SK-N-SH (cell line): Measurements from ENCODE around the gene HAND1. TPM values are rescaled to one million over a fixed set of nuclear protein-coding genes. Genes with fewer than 3 reads are reported as not detected.
A peak's percentile ranks its signal among the peaks of the same experiment; 100 is the strongest.

Experiments
- CTCF ChIA-PET: fragments of 300-600, 350-600 bp; formaldehyde crosslinking; extraction: SDS; loops from one replicate; lab custom pipeline; 2021; lab: Yijun Ruan, JAX
- POLR2A ChIA-PET: fragments of 350-600 bp; sonication (Branson Sonifier 250); formaldehyde crosslinking; extraction: SDS; loops from one replicate; lab custom pipeline; 2020; ENCODE audit warnings: antibody characterized with exemption, inconsistent platforms; lab: Yijun Ruan, JAX
- DNase-seq: peaks from one replicate; pipeline ENCODE4 v3.0.0; 2012
- H2AFZ ChIP-seq: fragments of 200-600 bp; sonication (generic); 2 replicates; pipeline ENCODE4 v1.8.1; 2016; ENCODE audit warnings: antibody characterized with exemption, mild to moderate bottlenecking, low read depth
- H3F3A ChIP-seq: fragments of 200-600 bp; sonication (generic); replicated peaks from 2 replicates; pipeline ENCODE3; 2016; ENCODE audit warnings: antibody characterized with exemption, mild to moderate bottlenecking; ENCODE audit not compliant: insufficient read depth
- H3K27ac ChIP-seq, 2 experiments: fragments of 200-500 bp in 1 of 2; fragments of 200-600 bp in 1 of 2; sonication (Bioruptor generic) in 1 of 2; sonication (generic), shearing (Covaris generic) in 1 of 2; 2 replicates each; pipeline versions ENCODE4 v1.5.1 to v1.6.1; 2014 to 2016; ENCODE audit warnings: low read depth in 2 of 2, inconsistent platforms in 1 of 2, low read length in 1 of 2, mild to moderate bottlenecking in 1 of 2, mixed read lengths in 1 of 2
- H3K27me3 ChIP-seq: fragments of 200-600 bp; sonication (generic), shearing (Covaris generic); 2 replicates; pipeline ENCODE4 v1.6.1; 2016; ENCODE audit warnings: mixed run types; ENCODE audit not compliant: insufficient read depth
- H3K36me3 ChIP-seq, 2 experiments: fragments of 200-500 bp in 1 of 2; fragments of 200-600 bp in 1 of 2; sonication (Bioruptor generic) in 1 of 2; sonication (generic) in 1 of 2; replicated peaks in 1 of 2; 2 replicates each; pipeline versions ENCODE3 to v1.5.1; 2014 to 2016; ENCODE audit warnings: low read length in 1 of 2, mild to moderate bottlenecking in 1 of 2; ENCODE audit not compliant: insufficient read depth in 2 of 2, control insufficient read depth in 1 of 2
- H3K4me1 ChIP-seq, 2 experiments: fragments of 200-500 bp in 1 of 2; fragments of 200-600 bp in 1 of 2; sonication (Bioruptor generic) in 1 of 2; sonication (generic), shearing (Covaris generic) in 1 of 2; 2 replicates each; pipeline versions ENCODE4 v1.5.1 to v1.6.1; 2014 to 2016; ENCODE audit warnings: low read depth in 1 of 2, low read length in 1 of 2, mixed run types in 1 of 2; ENCODE audit not compliant: insufficient read depth in 2 of 2, control insufficient read depth in 1 of 2
- H3K4me2 ChIP-seq: fragments of 200-600 bp; sonication (generic), shearing (Covaris generic); 2 replicates; pipeline ENCODE4 v1.6.1; 2017; ENCODE audit warnings: mixed run types
- H3K4me3 ChIP-seq, 2 experiments: fragments of 200-500 bp in 1 of 2; fragments of 200-600 bp in 1 of 2; sonication (Bioruptor generic) in 1 of 2; sonication (generic), shearing (Covaris generic) in 1 of 2; 2 replicates each; pipeline versions ENCODE4 v1.5.1 to v1.8.1; 2014 to 2016; ENCODE audit warnings: low read depth in 2 of 2, inconsistent platforms in 1 of 2, low read length in 1 of 2, mild to moderate bottlenecking in 1 of 2, mixed read lengths in 1 of 2, moderate library complexity in 1 of 2
- H3K79me2 ChIP-seq: fragments of 200-600 bp; sonication (generic); 2 replicates; pipeline ENCODE4 v1.8.1; 2017; ENCODE audit warnings: mild to moderate bottlenecking; ENCODE audit not compliant: insufficient read depth
- H3K9ac ChIP-seq: fragments of 200-600 bp; sonication (generic); 2 replicates; pipeline ENCODE4 v1.6.1; 2017; ENCODE audit warnings: mixed run types
- H3K9me2 ChIP-seq: fragments of 200-600 bp; sonication (generic); 2 replicates; pipeline ENCODE4 v1.6.1; 2017; ENCODE audit warnings: mixed run types
- H3K9me3 ChIP-seq: fragments of 200-600 bp; sonication (generic); 2 replicates; pipeline ENCODE4 v1.6.1; 2017; ENCODE audit warnings: mixed run types, mild to moderate bottlenecking, moderate library complexity
- H4K20me1 ChIP-seq: fragments of 200-600 bp; sonication (generic); 2 replicates; pipeline ENCODE4 v1.6.1; 2017; ENCODE audit warnings: mild to moderate bottlenecking, mixed run types; ENCODE audit not compliant: insufficient read depth
- CHD2 ChIP-seq: fragments of 150-350 bp; IDR thresholded peaks from 2 replicates; pipeline ENCODE4 v1.6.1; 2018; ENCODE audit warnings: low read length; ENCODE audit not compliant: partially characterized antibody
- EZH2phosphoT487 ChIP-seq: fragments of 200-600 bp; sonication (generic); IDR thresholded peaks from 2 replicates; pipeline ENCODE4 v1.6.1; 2017; ENCODE audit warnings: low read depth, mixed run types, mild to moderate bottlenecking, antibody characterized with exemption, moderate library complexity, borderline replicate concordance
- FOSL2 ChIP-seq: IDR thresholded peaks from 2 replicates; pipeline ENCODE4 v1.4.0; 2012; ENCODE audit warnings: low read depth, mild to moderate bottlenecking, moderate library complexity, borderline replicate concordance
- FOXM1 ChIP-seq: IDR thresholded peaks from 2 replicates; pipeline ENCODE4 v1.4.0; 2012; ENCODE audit warnings: low read depth, mild to moderate bottlenecking
- GABPA ChIP-seq: IDR thresholded peaks from 2 replicates; pipeline ENCODE4 v1.4.0; 2012; ENCODE audit warnings: low read depth, mild to moderate bottlenecking
- JUND ChIP-seq: IDR thresholded peaks from 2 replicates; pipeline ENCODE4 v1.4.0; 2012
- MAX ChIP-seq: IDR thresholded peaks from 2 replicates; pipeline ENCODE4 v1.4.0; 2012; ENCODE audit warnings: low read depth
- MXI1 ChIP-seq: IDR thresholded peaks from 2 replicates; pipeline ENCODE4 v1.6.1; 2012; ENCODE audit warnings: mild to moderate bottlenecking, low read depth, low read length, improper control_type of control experiment
- NFIC ChIP-seq: IDR thresholded peaks from 2 replicates; pipeline ENCODE4 v1.4.0; 2012; ENCODE audit warnings: borderline replicate concordance
- NRF1 ChIP-seq: IDR thresholded peaks from 2 replicates; pipeline ENCODE4 v1.6.1; 2012; ENCODE audit warnings: low read depth, mild to moderate bottlenecking, low read length
- PBX3 ChIP-seq: IDR thresholded peaks from 2 replicates; pipeline ENCODE4; 2012
- POLR2AphosphoS5 ChIP-seq: IDR thresholded peaks from 2 replicates; pipeline ENCODE4 v1.6.1; 2012; ENCODE audit warnings: low read depth, low read length
- RXRA ChIP-seq: IDR thresholded peaks from 2 replicates; pipeline ENCODE4 v1.4.0; 2012; ENCODE audit warnings: low read depth, mild to moderate bottlenecking, borderline replicate concordance
- SMC3 ChIP-seq: IDR thresholded peaks from 2 replicates; pipeline ENCODE4 v1.6.1; 2012; ENCODE audit warnings: low read depth, low read length, improper control_type of control experiment
- TAF1 ChIP-seq: IDR thresholded peaks from 2 replicates; pipeline ENCODE4 v1.6.1; 2012; ENCODE audit warnings: low read depth, mild to moderate bottlenecking, low read length, moderate library complexity, borderline replicate concordance
- TCF12 ChIP-seq: IDR thresholded peaks from 2 replicates; pipeline ENCODE4 v1.4.0; 2012
- TEAD4 ChIP-seq: IDR thresholded peaks from 2 replicates; pipeline ENCODE4 v1.4.0; 2012; ENCODE audit warnings: mild to moderate bottlenecking, borderline replicate concordance; ENCODE audit not compliant: insufficient read depth
- USF2 ChIP-seq: fragments of 150-350 bp; IDR thresholded peaks from 2 replicates; pipeline ENCODE4 v1.6.1; 2017; ENCODE audit warnings: antibody characterized with exemption, low read length, low read depth, borderline replicate concordance
- YY1 ChIP-seq: IDR thresholded peaks from 2 replicates; pipeline ENCODE4 v1.4.0; 2012; ENCODE audit warnings: low read depth, mild to moderate bottlenecking
- WGBS: methylation state at CpG from one replicate; pipeline ENCODE4 v1.1.6; 2017; ENCODE audit warnings: low lambda C conversion rate; 5-methylcytosine and 5-hydroxymethylcytosine counted together
- polyA plus RNA-seq, 3 experiments: library from polyadenylated mRNA; depleted of rRNA; stranded (reverse); fragments of >200 nt; gene quantifications; 2 replicates each; pipeline ENCODE4 v1.2.3, GENCODE V29; 2012

Gene HAND1
- polyA plus RNA-seq, 1 of the 3 experiments (the other 2 are of a cell fraction), result 1.1 TPM

GRCh38 chr5:154478752-154479159, 729 bp upstream of the HAND1 start:
- Histone ChIP-seq H3K4me3 (no peak overlapping the region), H3K27me3 (peaks cover 97% of the 10 kb centered on the region), H4K20me1 (no peaks in the 10 kb centered on the region), H3K4me2 (no peak overlapping the region), H2AFZ (no peak overlapping the region), H3K9me3 (no peaks in the 10 kb centered on the region)
- 40% methylated on average over 7 of the region's 27 CpGs for WGBS
- peak; percentile 74 for DNase-seq
- POLR2A ChIA-PET, result interaction anchor here (0.7 to 4.1 kb wide), 14 partner anchors 8 to 128 kb away, joined by 3 to 59 read pairs (median 4); no protein-coding TSS in a partner anchor
- CTCF ChIA-PET, result interaction anchor here (1.7 to 14.6 kb wide), 2 partner anchors 45 to 131 kb away, joined by 7 to 295 read pairs; no protein-coding TSS in a partner anchor
- TF ChIP-seq TAF1 (no peak), TEAD4 (no peak), POLR2AphosphoS5 (no peak), USF2 (no peak), NRF1 (no peak), PBX3 (no peak), FOXM1 (no peak), YY1 (no peak), SMC3 (no peak), TCF12 (no peak), FOSL2 (no peak), GABPA (no peak), RXRA (no peak), NFIC (no peak)
- TF ChIP-seq, all 33 proteins: peak for 0
- peaks cover 0 to 45% of the 10 kb centered on the region in 2 experiments; a peak in 1 of 4 replicates for H3K4me1 ChIP-seq
- H3K27ac ChIP-seq, result peak overlapping the region in 1 of 2 experiments; percentile 48; a peak in 1 of 4 replicates
- no peaks in the 10 kb centered on the region for H3K9me2 ChIP-seq
- peaks cover 0 to 2% of the 10 kb centered on the region in 2 experiments for H3K36me3 ChIP-seq
- no peaks in the 10 kb centered on the region for H3K79me2 ChIP-seq
- H3F3A ChIP-seq, result no peaks in the 10 kb centered on the region
- H3K9ac ChIP-seq, result no peak overlapping the region

GRCh38 chr5:154477382-154478223, 424 bp downstream of the HAND1 start:
- peaks cover 88% of the 10 kb centered on the region for H3K27me3 ChIP-seq
- H3K9me2 ChIP-seq, result no peaks in the 10 kb centered on the region
- 4% methylated on average over 43 of the region's 68 CpGs for WGBS
- no peaks in the 10 kb centered on the region for H3K9me3 ChIP-seq
- ChIA-PET CTCF (interaction anchor here (1.0 to 14.6 kb wide), 6 partner anchors 9 to 154 kb away, joined by 3 to 295 read pairs (median 6); no protein-coding TSS in a partner anchor), POLR2A (interaction anchor here (0.7 to 4.1 kb wide), 15 partner anchors 9 to 201 kb away, joined by 3 to 59 read pairs (median 8); no protein-coding TSS in a partner anchor)
- no peaks in the 10 kb centered on the region for H3F3A ChIP-seq
- peak overlapping the region; percentile 79 for H3K4me2 ChIP-seq
- H3K4me3 ChIP-seq, result peak overlapping the region; percentile 60 to 74
- peak overlapping the region in 1 of 2 experiments; percentile 96; a peak in 2 of 4 replicates for H3K27ac ChIP-seq
- H3K4me1 ChIP-seq, result peaks cover 0 to 46% of the 10 kb centered on the region in 2 experiments; a peak in 1 of 4 replicates
- peaks cover 0 to 2% of the 10 kb centered on the region in 2 experiments for H3K36me3 ChIP-seq
- peak overlapping the region; percentile 46; the same call in 1 of the 2 replicates for H2AFZ ChIP-seq
- no peak for TF ChIP-seq EZH2phosphoT487
- TF ChIP-seq MXI1, result 0 out of 2 replicates have a peak, but pooled peaks have one; percentile 71
- TF ChIP-seq CHD2, result peak; percentile 40
- no peak for TF ChIP-seq SMC3
- TF ChIP-seq JUND, result no peak
- peak; percentile 39; the same call in 1 of the 2 replicates for TF ChIP-seq MAX
- peak; percentile 61; the same call in 1 of the 2 replicates for TF ChIP-seq POLR2AphosphoS5
- no peak overlapping the region for H3K9ac ChIP-seq
- no peaks in the 10 kb centered on the region for H4K20me1 ChIP-seq
- no peak for DNase-seq
- H3K79me2 ChIP-seq, result no peaks in the 10 kb centered on the region
